Measurements from ENCODE around the gene NFYC.

- TF ChIP-seq CTCF (conservative IDR thresholded peaks at IDR 0.05; ENCODE audit: low read depth, low read length), result no peak
- TF ChIP-seq EZH2 (IDR thresholded peaks at IDR 0.05; ENCODE audit: borderline replicate concordance, low read depth, low read length, poor library complexity, severe bottlenecking), result no peak
Measured at GRCh38 chr1:40784771-40785151, 93.3 kb downstream of the NFYC start.
